PC-9 (cell line): Measurements from ENCODE around the gene RHBDD1. TPM values are rescaled to one million over a fixed set of nuclear protein-coding genes. Genes with fewer than 3 reads are reported as not detected.

Experiments used
- BruUV-seq: library from RNA; stranded (reverse); fragments of 400-500 nt; replicated peaks from 2 replicates; lab custom pipeline; 2021; lab: Mats Ljungman, UMichigan
- CTCF ChIA-PET: fragments of 300-600 bp; sonication (Branson Sonifier 250); formaldehyde crosslinking; loops from one replicate; lab custom pipeline; 2022; ENCODE audit warnings: antibody characterized with exemption; lab: Charles Lee
- POLR2A ChIA-PET: fragments of 300-600 bp; sonication (Branson Sonifier 250); formaldehyde crosslinking; loops from one replicate; lab custom pipeline; 2022; ENCODE audit warnings: antibody characterized with exemption; ENCODE audit not compliant: unreplicated experiment; lab: Charles Lee
- DNase-seq, 2 experiments: peaks; one replicate each; pipeline versions ENCODE4 v3.0.0 to v3.0.0-alpha.2; 2015 to 2022; ENCODE audit warnings: mixed read lengths in 1 of 2
- H2AFZ ChIP-seq: fragments of 200-600 bp; sonication (generic); 2 replicates; pipeline ENCODE4 v1.8.1; 2017; ENCODE audit warnings: antibody characterized with exemption
- H3F3A ChIP-seq: fragments of 200-600 bp; sonication (generic); 2 replicates; pipeline ENCODE4 v1.8.1; 2017; ENCODE audit warnings: antibody characterized with exemption, mild to moderate bottlenecking, low read depth; ENCODE audit not compliant: insufficient read depth
- H3K27ac ChIP-seq: fragments of 200-600 bp; sonication (generic); 2 replicates; pipeline ENCODE4 v1.6.1; 2016; ENCODE audit warnings: mixed run types
- H3K27me3 ChIP-seq: fragments of 200-600 bp; sonication (generic); 2 replicates; pipeline ENCODE4 v1.6.1; 2016; ENCODE audit warnings: low read depth, mixed run types; ENCODE audit not compliant: insufficient read depth
- H3K36me3 ChIP-seq: fragments of 200-600 bp; sonication (generic); 2 replicates; pipeline ENCODE4 v1.6.1; 2016; ENCODE audit warnings: low read depth, mixed run types
- H3K4me1 ChIP-seq: fragments of 200-600 bp; sonication (generic); replicated peaks from 2 replicates; pipeline ENCODE4 v1.6.1; 2016; ENCODE audit warnings: mixed run types; ENCODE audit not compliant: insufficient read depth
- H3K4me2 ChIP-seq: fragments of 200-600 bp; sonication (generic); 2 replicates; pipeline ENCODE4 v1.6.1; 2017; ENCODE audit warnings: mixed run types
- H3K4me3 ChIP-seq: fragments of 200-600 bp; sonication (generic); 2 replicates; pipeline ENCODE4 v1.6.1; 2016; ENCODE audit warnings: mixed run types
- H3K79me2 ChIP-seq: fragments of 200-600 bp; sonication (generic); 2 replicates; pipeline ENCODE4 v1.6.1; 2017; ENCODE audit warnings: low read depth, mixed run types
- H3K9me2 ChIP-seq: fragments of 200-600 bp; sonication (generic); 2 replicates; pipeline ENCODE4 v1.8.1; 2017; ENCODE audit warnings: mild to moderate bottlenecking; ENCODE audit not compliant: insufficient read depth
- H3K9me3 ChIP-seq: fragments of 200-600 bp; sonication (generic); 2 replicates; pipeline ENCODE4 v1.8.1; 2016; ENCODE audit warnings: low read depth; ENCODE audit not compliant: insufficient read depth
- H4K20me1 ChIP-seq: fragments of 200-600 bp; sonication (generic); 2 replicates; pipeline ENCODE4 v1.8.1; 2017; ENCODE audit not compliant: insufficient read depth
- CTCF ChIP-seq: fragments of 200-600 bp; sonication (generic); conservative IDR thresholded peaks from 2 replicates; pipeline ENCODE4 v1.6.1; 2017; ENCODE audit warnings: mixed run types, antibody characterized with exemption, mild to moderate bottlenecking, moderate library complexity
- EZH2 ChIP-seq: fragments of 200-600 bp; sonication (generic); IDR thresholded peaks from 2 replicates; pipeline ENCODE4 v1.8.0; 2017; ENCODE audit warnings: antibody characterized with exemption, low read depth
- intact Hi-C: fragments of 100-400 bp; cut with micrococcal nuclease; formaldehyde crosslinking; loops from one replicate; pipeline ENCODE4 v1.10.0; 2022; ENCODE audit not compliant: unreplicated experiment
- total RNA-seq: library from RNA; stranded (reverse); gene quantifications from 2 replicates; pipeline ENCODE4 v1.2.3, GENCODE V29; 2021

The RHBDD1 gene
- total RNA-seq, 1 experiment from 2014 or later, result 22.3 TPM

- TF ChIP-seq EZH2 (no peak), CTCF (no peak)
- no peaks in the 10 kb centered on the region for H3F3A ChIP-seq
- no peak overlapping the region for H2AFZ ChIP-seq
- ChIA-PET CTCF (no interaction called here), POLR2A (no interaction called here)
- H3K27ac ChIP-seq, result no peak overlapping the region
- no peaks in the 10 kb centered on the region for H3K79me2 ChIP-seq
- no peaks in the 10 kb centered on the region for H3K36me3 ChIP-seq
- no peaks in the 10 kb centered on the region for H3K9me2 ChIP-seq
- intact Hi-C loops, result no loop called here
- H3K4me3 ChIP-seq, result no peak overlapping the region
- no peak overlapping the region for H3K4me2 ChIP-seq
- no peaks in the 10 kb centered on the region for H3K27me3 ChIP-seq
- H3K9me3 ChIP-seq, result no peaks in the 10 kb centered on the region
- BruUV-seq, result no TSS peak
- no peak for DNase-seq
- H3K4me1 ChIP-seq, result no peaks in the 10 kb centered on the region
- H4K20me1 ChIP-seq, result no peaks in the 10 kb centered on the region
These were observed 59.7 kb downstream of the RHBDD1 start for GRCh38 chr2:226895579-226895978.

GRCh38 chr2:226898121-226898520 lies 62.3 kb downstream of the RHBDD1 start:
- CTCF ChIA-PET, result no interaction called here
- no TSS peak for BruUV-seq

GRCh38 chr2:226898897-226899296 lies 63.0 kb downstream of the RHBDD1 start:
- ChIA-PET POLR2A (no interaction called here), CTCF (no interaction called here)
- Histone ChIP-seq H3K27me3 (no peaks in the 10 kb centered on the region), H3K4me3 (no peak overlapping the region), H3K4me2 (no peak overlapping the region), H4K20me1 (no peaks in the 10 kb centered on the region), H3F3A (no peaks in the 10 kb centered on the region), H2AFZ (no peak overlapping the region), H3K27ac (no peak overlapping the region), H3K9me2 (no peaks in the 10 kb centered on the region), H3K36me3 (no peaks in the 10 kb centered on the region), H3K79me2 (no peaks in the 10 kb centered on the region), H3K4me1 (0 out of 2 replicates have a peak, but pooled peaks cover 5% of the 10 kb centered on the region), H3K9me3 (no peaks in the 10 kb centered on the region)
- intact Hi-C loops, result no loop called here
- DNase-seq, result no peak
- TF ChIP-seq EZH2 (no peak), CTCF (no peak)
- BruUV-seq, result no TSS peak

More at GRCh38 chr2:226898121-226898520, 62.3 kb downstream of the RHBDD1 start:
- Histone ChIP-seq H3K27me3 (no peaks in the 10 kb centered on the region), H2AFZ (no peak overlapping the region), H3K9me3 (no peaks in the 10 kb centered on the region), H3K79me2 (no peaks in the 10 kb centered on the region), H3K9me2 (no peaks in the 10 kb centered on the region), H3K36me3 (no peaks in the 10 kb centered on the region), H3K4me3 (no peak overlapping the region), H3K4me1 (0 out of 2 replicates have a peak, but pooled peaks cover 2% of the 10 kb centered on the region), H3F3A (no peaks in the 10 kb centered on the region), H3K27ac (no peak overlapping the region), H3K4me2 (no peak overlapping the region), H4K20me1 (no peaks in the 10 kb centered on the region)
- DNase-seq, result no peak
- POLR2A ChIA-PET, result no interaction called here
- TF ChIP-seq EZH2, result no peak
- TF ChIP-seq CTCF, result no peak
- intact Hi-C loops, result no loop called here
